ENCODE data around the gene NTM. TPM values are rescaled to one million over a fixed set of nuclear protein-coding genes. Genes with fewer than 3 reads are reported as not detected.

Gene NTM
- total and polyA plus RNA-seq, 10 donors: 0.13 to 1.6 (median 0.67) TPM

GRCh38 chr11:131749101-131749500 is 378.7 kb downstream of the NTM start:
- peaks cover 0 to 11% (median 0%) of the 10 kb centered on the region in 7 donors for H3K27me3 ChIP-seq (replicated peaks in 1 of 7)
- no peak for TF ChIP-seq POLR2A (IDR thresholded peaks at IDR 0.05)
- no peak for TF ChIP-seq CTCF (IDR thresholded peaks at IDR 0.05 in 8 of 11, conservative IDR thresholded peaks at IDR 0.05 in 3 of 11)
- TF ChIP-seq POLR2AphosphoS5 (IDR thresholded peaks at IDR 0.05): no peak
- H3K36me3 ChIP-seq: no peaks in the 10 kb centered on the region
- H3K4me3 ChIP-seq: no peak overlapping the region
- no peak overlapping the region for H3K27ac ChIP-seq
- no peak for DNase-seq
- intact Hi-C loops (cut with DNase I; ENCODE audit: low total_unique reads): no loop called here
- H3K9me3 ChIP-seq: no peaks in the 10 kb centered on the region
- 67 to 76% (median 69%) methylated on average over 2 of the region's 2 CpGs for WGBS, 5 donors
- H3K4me1 ChIP-seq: no peaks in the 10 kb centered on the region

GRCh38 chr11:131750152-131750551 is 379.7 kb downstream of the NTM start:
- no peak overlapping the region for H3K27ac ChIP-seq

GRCh38 chr11:131750692-131751091 is 380.3 kb downstream of the NTM start:
- Histone ChIP-seq H3K4me1 (no peaks in the 10 kb centered on the region), H3K27me3 (replicated peaks in 1 of 7) (peaks cover 0 to 11% (median 0%) of the 10 kb centered on the region in 7 donors), H3K36me3 (no peaks in the 10 kb centered on the region), H3K9me3 (no peaks in the 10 kb centered on the region), H3K4me3 (no peak overlapping the region), H3K27ac (no peak overlapping the region)
- intact Hi-C loops (cut with DNase I; ENCODE audit: low total_unique reads): no loop called here
- 80 to 91% (median 88%) methylated on average over 5 of the region's 5 CpGs for WGBS, 5 donors
- DNase-seq: no peak
- TF ChIP-seq POLR2A (IDR thresholded peaks at IDR 0.05) (no peak), POLR2AphosphoS5 (IDR thresholded peaks at IDR 0.05) (no peak)

More at GRCh38 chr11:131750152-131750551, 379.7 kb downstream of the NTM start:
- Histone ChIP-seq H3K4me3 (no peak overlapping the region), H3K27me3 (replicated peaks in 1 of 7) (peaks cover 0 to 11% (median 0%) of the 10 kb centered on the region in 7 donors), H3K4me1 (no peaks in the 10 kb centered on the region), H3K9me3 (no peaks in the 10 kb centered on the region), H3K36me3 (no peaks in the 10 kb centered on the region)
- intact Hi-C loops (cut with DNase I; ENCODE audit: low total_unique reads): no loop called here
- no peak for DNase-seq
- no peak for TF ChIP-seq CTCF (IDR thresholded peaks at IDR 0.05 in 8 of 11, conservative IDR thresholded peaks at IDR 0.05 in 3 of 11)
- TF ChIP-seq POLR2A (IDR thresholded peaks at IDR 0.05): no peak
- TF ChIP-seq POLR2AphosphoS5 (IDR thresholded peaks at IDR 0.05): no peak

GRCh38 chr11:131754671-131755070 is 384.3 kb downstream of the NTM start:
- no peaks in the 10 kb centered on the region for H3K9me3 ChIP-seq
- intact Hi-C loops (cut with DNase I; ENCODE audit: low total_unique reads): no loop called here
- no peaks in the 10 kb centered on the region for H3K36me3 ChIP-seq
- no peak overlapping the region for H3K4me3 ChIP-seq
- H3K4me1 ChIP-seq: no peaks in the 10 kb centered on the region
- H3K27me3 ChIP-seq (replicated peaks in 1 of 7): no peaks in the 10 kb centered on the region
- no peak overlapping the region for H3K27ac ChIP-seq
- no peak for TF ChIP-seq CTCF (IDR thresholded peaks at IDR 0.05 in 8 of 11, conservative IDR thresholded peaks at IDR 0.05 in 3 of 11)
- TF ChIP-seq POLR2AphosphoS5 (IDR thresholded peaks at IDR 0.05): no peak
- no peak for TF ChIP-seq POLR2A (IDR thresholded peaks at IDR 0.05)
- 80 to 89% (median 84%) methylated on average over 3 of the region's 3 CpGs for WGBS, 5 donors
- DNase-seq: no peak

Data from spleen (tissue), 11 donors.